GM23338 (cell line): ENCODE data around the gene CLSTN1. TPM values are rescaled to one million over a fixed set of nuclear protein-coding genes. Genes with fewer than 3 reads are reported as not detected.
A peak's percentile ranks its signal among the peaks of the same experiment; 100 is the strongest.

Experiments used
- ATAC-seq: fragments of 200-7000 bp; cut with Tn5 transposase; 3 replicates; pipeline ENCODE4 v1.9.1; 2020
- DNase-seq: peaks from one replicate; pipeline ENCODE4 v3.0.0-alpha.2; 2015; ENCODE audit warnings: low spot score
- H2AFZ ChIP-seq: fragments of 200-600 bp; sonication (generic); 2 replicates; pipeline ENCODE4 v1.8.0; 2016; ENCODE audit warnings: antibody characterized with exemption, mild to moderate bottlenecking, moderate library complexity
- H3F3A ChIP-seq: fragments of 200-600 bp; sonication (generic); replicated peaks from 2 replicates; pipeline ENCODE4 v1.8.0; 2017; ENCODE audit warnings: antibody characterized with exemption, mixed run types, low read depth
- H3K27ac ChIP-seq: fragments of 200-600 bp; sonication (generic); 2 replicates; pipeline ENCODE4 v1.6.1; 2016; ENCODE audit warnings: low read depth
- H3K27me3 ChIP-seq: fragments of 200-600 bp; sonication (generic); 2 replicates; pipeline ENCODE4 v1.8.0; 2016; ENCODE audit warnings: mild to moderate bottlenecking, mixed run types, moderate library complexity; ENCODE audit not compliant: insufficient read depth
- H3K36me3 ChIP-seq: fragments of 200-600 bp; sonication (generic); 2 replicates; pipeline ENCODE4 v1.8.0; 2016; ENCODE audit warnings: mild to moderate bottlenecking; ENCODE audit not compliant: insufficient read depth
- H3K4me1 ChIP-seq: fragments of 200-600 bp; sonication (generic); 2 replicates; pipeline ENCODE4 v1.8.0; 2016; ENCODE audit warnings: mild to moderate bottlenecking, moderate library complexity; ENCODE audit not compliant: insufficient read depth
- H3K4me2 ChIP-seq: fragments of 200-600 bp; sonication (generic); 2 replicates; pipeline ENCODE4 v1.7.1; 2017; ENCODE audit warnings: mixed run types
- H3K4me3 ChIP-seq: fragments of 200-600 bp; sonication (generic); 2 replicates; pipeline ENCODE4 v1.6.1; 2016; ENCODE audit warnings: mixed run types
- H3K79me2 ChIP-seq: fragments of 200-600 bp; sonication (generic); replicated peaks from 2 replicates; pipeline ENCODE4 v1.8.0; 2017; ENCODE audit warnings: mild to moderate bottlenecking; ENCODE audit not compliant: insufficient read depth
- H3K9me2 ChIP-seq: fragments of 200-600 bp; sonication (generic); 2 replicates; pipeline ENCODE4 v1.8.0; 2017; ENCODE audit not compliant: insufficient read depth
- H4K20me1 ChIP-seq: fragments of 200-600 bp; sonication (generic); replicated peaks from 2 replicates; pipeline ENCODE4 v1.8.0; 2017; ENCODE audit warnings: mild to moderate bottlenecking; ENCODE audit not compliant: insufficient read depth
- H3K27ac Mint-ChIP-seq: 2 replicates; pipeline ENCODE4 v1.8.0; 2020; ENCODE audit warnings: inconsistent platforms, mild to moderate bottlenecking, moderate library complexity, mixed read lengths
- H3K27me3 Mint-ChIP-seq: 3 replicates; pipeline ENCODE4 v1.8.0; 2022; ENCODE audit warnings: low read depth, mild to moderate bottlenecking, moderate library complexity, mixed read lengths, inconsistent platforms; ENCODE audit not compliant: insufficient read depth, poor library complexity
- H3K36me3 Mint-ChIP-seq: 3 replicates; pipeline ENCODE4 v1.8.0; 2021; ENCODE audit warnings: low read depth, mild to moderate bottlenecking, inconsistent platforms, moderate library complexity, mixed read lengths
- H3K4me1 Mint-ChIP-seq: 3 replicates; pipeline ENCODE4 v1.8.0; 2020; ENCODE audit warnings: mild to moderate bottlenecking, inconsistent platforms, mixed read lengths
- H3K4me3 Mint-ChIP-seq: 3 replicates; pipeline ENCODE4 v1.8.0; 2021; ENCODE audit warnings: moderate library complexity, mild to moderate bottlenecking, inconsistent platforms, mixed read lengths
- H3K9me3 Mint-ChIP-seq: 3 replicates; pipeline ENCODE4 v1.8.0; 2020; ENCODE audit warnings: moderate library complexity, mild to moderate bottlenecking, inconsistent platforms, mixed read lengths
- ETS1 ChIP-seq: IDR thresholded peaks from 2 replicates; pipeline ENCODE4 v1.6.1; 2016; ENCODE audit warnings: antibody characterized with exemption
- EZH2 ChIP-seq: fragments of 200-600 bp; sonication (generic); IDR thresholded peaks from one replicate; pipeline ENCODE4 v1.8.0; 2017; ENCODE audit warnings: antibody characterized with exemption, mild to moderate bottlenecking, low read depth; ENCODE audit not compliant: unreplicated experiment
- EZH2phosphoT487 ChIP-seq: fragments of 200-600 bp; sonication (generic); IDR thresholded peaks from one replicate; pipeline ENCODE4 v1.8.1; 2018; ENCODE audit warnings: antibody characterized with exemption; ENCODE audit not compliant: unreplicated experiment
- JUNB ChIP-seq: IDR thresholded peaks from one replicate; pipeline ENCODE4 v1.6.1; 2016; ENCODE audit warnings: antibody characterized with exemption; ENCODE audit not compliant: unreplicated experiment
- POLR2AphosphoS5 ChIP-seq: IDR thresholded peaks from 2 replicates; pipeline ENCODE4 v1.6.1; 2016; ENCODE audit warnings: antibody characterized with exemption, low read depth
- ZNF114 ChIP-seq: fragments of 250-450 bp; sonication (Bioruptor Pico); IDR thresholded peaks from 2 replicates; pipeline ENCODE4 v1.5.0; 2020; ENCODE audit warnings: mild to moderate bottlenecking, moderate library complexity
- polyA plus RNA-seq: library from polyadenylated mRNA; unstranded; fragments of >200 nt; fragmentation: Nextera tagmentation; extraction: Ambion mirVana; gene quantifications from 2 replicates; pipeline ENCODE4 v1.2.1, GENCODE V29; 2016
- total RNA-seq: library from RNA; depleted of rRNA; stranded (reverse); fragments of >200 nt; shearing (Covaris generic); gene quantifications from 2 replicates; pipeline ENCODE4 v1.2.3, GENCODE V29; 2014
- TF ChIP-seq, protein P1 (sequence below): fragments of 250-450 bp; sonication (Bioruptor Pico); IDR thresholded peaks from 2 replicates; pipeline ENCODE4 v1.5.0; 2020; ENCODE audit warnings: mild to moderate bottlenecking, moderate library complexity

The CLSTN1 gene
- total and polyA plus RNA-seq, 2 experiments from 2014 or later, result 38.5 to 66.2 TPM

- TF ChIP-seq ETS1 (no peak), EZH2 (no peak), EZH2phosphoT487 (no peak), JUNB (no peak), ZNF114 (CRISPR knock-in tag) (no peak), POLR2AphosphoS5 (no peak)
These were observed 61.9 kb downstream of the CLSTN1 start (continued) for GRCh38 chr1:9761855-9762254.

- Mint-ChIP-seq H3K4me1 (peaks cover 51% of the 10 kb centered on the region), H3K27me3 (peaks cover 4% of the 10 kb centered on the region), H3K4me3 (peak overlapping the region; percentile 42; the same call in 2 of the 3 replicates), H3K36me3 (peaks cover 34% of the 10 kb centered on the region), H3K27ac (peak overlapping the region; percentile 64), H3K9me3 (peaks cover 5% of the 10 kb centered on the region; the same call in 2 of the 3 replicates)
- Histone ChIP-seq H3K4me1 (peaks cover 51% of the 10 kb centered on the region), H3F3A (peaks cover 16% of the 10 kb centered on the region; the same call in 1 of the 2 replicates), H3K36me3 (no peaks in the 10 kb centered on the region), H4K20me1 (peaks cover 19% of the 10 kb centered on the region; the same call in 1 of the 2 replicates), H2AFZ (no peak overlapping the region), H3K27ac (peak overlapping the region; percentile 93), H3K4me3 (peak overlapping the region; percentile 25; the same call in 1 of the 2 replicates), H3K27me3 (no peaks in the 10 kb centered on the region), H3K4me2 (peak overlapping the region; percentile 58; the same call in 1 of the 2 replicates), H3K79me2 (peaks cover 65% of the 10 kb centered on the region), H3K9me2 (peaks cover 5% of the 10 kb centered on the region; the same call in 1 of the 2 replicates)
- DNase-seq, result peak; percentile 77
- TF ChIP-seq, protein P1, sequence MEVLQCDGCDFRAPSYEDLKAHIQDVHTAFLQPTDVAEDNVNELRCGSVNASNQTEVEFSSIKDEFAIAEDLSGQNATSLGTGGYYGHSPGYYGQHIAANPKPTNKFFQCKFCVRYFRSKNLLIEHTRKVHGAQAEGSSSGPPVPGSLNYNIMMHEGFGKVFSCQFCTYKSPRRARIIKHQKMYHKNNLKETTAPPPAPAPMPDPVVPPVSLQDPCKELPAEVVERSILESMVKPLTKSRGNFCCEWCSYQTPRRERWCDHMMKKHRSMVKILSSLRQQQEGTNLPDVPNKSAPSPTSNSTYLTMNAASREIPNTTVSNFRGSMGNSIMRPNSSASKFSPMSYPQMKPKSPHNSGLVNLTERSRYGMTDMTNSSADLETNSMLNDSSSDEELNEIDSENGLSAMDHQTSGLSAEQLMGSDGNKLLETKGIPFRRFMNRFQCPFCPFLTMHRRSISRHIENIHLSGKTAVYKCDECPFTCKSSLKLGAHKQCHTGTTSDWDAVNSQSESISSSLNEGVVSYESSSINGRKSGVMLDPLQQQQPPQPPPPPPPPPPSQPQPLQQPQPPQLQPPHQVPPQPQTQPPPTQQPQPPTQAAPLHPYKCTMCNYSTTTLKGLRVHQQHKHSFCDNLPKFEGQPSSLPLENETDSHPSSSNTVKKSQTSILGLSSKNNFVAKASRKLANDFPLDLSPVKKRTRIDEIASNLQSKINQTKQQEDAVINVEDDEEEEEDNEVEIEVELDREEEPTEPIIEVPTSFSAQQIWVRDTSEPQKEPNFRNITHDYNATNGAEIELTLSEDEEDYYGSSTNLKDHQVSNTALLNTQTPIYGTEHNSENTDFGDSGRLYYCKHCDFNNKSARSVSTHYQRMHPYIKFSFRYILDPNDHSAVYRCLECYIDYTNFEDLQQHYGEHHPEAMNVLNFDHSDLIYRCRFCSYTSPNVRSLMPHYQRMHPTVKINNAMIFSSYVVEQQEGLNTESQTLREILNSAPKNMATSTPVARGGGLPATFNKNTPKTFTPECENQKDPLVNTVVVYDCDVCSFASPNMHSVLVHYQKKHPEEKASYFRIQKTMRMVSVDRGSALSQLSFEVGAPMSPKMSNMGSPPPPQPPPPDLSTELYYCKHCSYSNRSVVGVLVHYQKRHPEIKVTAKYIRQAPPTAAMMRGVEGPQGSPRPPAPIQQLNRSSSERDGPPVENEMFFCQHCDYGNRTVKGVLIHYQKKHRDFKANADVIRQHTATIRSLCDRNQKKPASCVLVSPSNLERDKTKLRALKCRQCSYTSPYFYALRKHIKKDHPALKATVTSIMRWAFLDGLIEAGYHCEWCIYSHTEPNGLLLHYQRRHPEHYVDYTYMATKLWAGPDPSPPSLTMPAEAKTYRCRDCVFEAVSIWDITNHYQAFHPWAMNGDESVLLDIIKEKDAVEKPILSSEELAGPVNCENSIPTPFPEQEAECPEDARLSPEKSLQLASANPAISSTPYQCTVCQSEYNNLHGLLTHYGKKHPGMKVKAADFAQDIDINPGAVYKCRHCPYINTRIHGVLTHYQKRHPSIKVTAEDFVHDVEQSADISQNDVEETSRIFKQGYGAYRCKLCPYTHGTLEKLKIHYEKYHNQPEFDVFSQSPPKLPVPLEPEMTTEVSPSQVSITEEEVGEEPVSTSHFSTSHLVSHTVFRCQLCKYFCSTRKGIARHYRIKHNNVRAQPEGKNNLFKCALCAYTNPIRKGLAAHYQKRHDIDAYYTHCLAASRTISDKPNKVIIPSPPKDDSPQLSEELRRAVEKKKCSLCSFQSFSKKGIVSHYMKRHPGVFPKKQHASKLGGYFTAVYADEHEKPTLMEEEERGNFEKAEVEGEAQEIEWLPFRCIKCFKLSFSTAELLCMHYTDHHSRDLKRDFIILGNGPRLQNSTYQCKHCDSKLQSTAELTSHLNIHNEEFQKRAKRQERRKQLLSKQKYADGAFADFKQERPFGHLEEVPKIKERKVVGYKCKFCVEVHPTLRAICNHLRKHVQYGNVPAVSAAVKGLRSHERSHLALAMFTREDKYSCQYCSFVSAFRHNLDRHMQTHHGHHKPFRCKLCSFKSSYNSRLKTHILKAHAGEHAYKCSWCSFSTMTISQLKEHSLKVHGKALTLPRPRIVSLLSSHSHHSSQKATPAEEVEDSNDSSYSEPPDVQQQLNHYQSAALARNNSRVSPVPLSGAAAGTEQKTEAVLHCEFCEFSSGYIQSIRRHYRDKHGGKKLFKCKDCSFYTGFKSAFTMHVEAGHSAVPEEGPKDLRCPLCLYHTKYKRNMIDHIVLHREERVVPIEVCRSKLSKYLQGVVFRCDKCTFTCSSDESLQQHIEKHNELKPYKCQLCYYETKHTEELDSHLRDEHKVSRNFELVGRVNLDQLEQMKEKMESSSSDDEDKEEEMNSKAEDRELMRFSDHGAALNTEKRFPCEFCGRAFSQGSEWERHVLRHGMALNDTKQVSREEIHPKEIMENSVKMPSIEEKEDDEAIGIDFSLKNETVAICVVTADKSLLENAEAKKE (CRISPR knock-in tag), result peak; percentile 86
- TF ChIP-seq ETS1, result no peak
- ATAC-seq, result peak; percentile 85
These were observed 62.9 kb downstream of the CLSTN1 start for GRCh38 chr1:9760824-9761223.
